Ovary (tissue), 9 donors: Measurements from ENCODE around the gene RNF208. TPM values are rescaled to one million over a fixed set of nuclear protein-coding genes. Genes with fewer than 3 reads are reported as not detected.

Experiments used
- DNase-seq, 5 donors: peaks; one replicate each; pipeline ENCODE4 v3.0.0-alpha.2; 2019 to 2020
- H3K27ac ChIP-seq, 2 donors: fragments of 200-600 bp; one replicate each; pipeline versions ENCODE4 v1.5.1 to v1.8.0; 2019 to 2022
- H3K27me3 ChIP-seq: fragments of 200-600 bp; one replicate; pipeline ENCODE4 v1.8.0; 2022
- H3K36me3 ChIP-seq: fragments of 200-600 bp; sonication (generic); one replicate; pipeline ENCODE4 v1.5.1; 2019
- H3K4me1 ChIP-seq: one replicate; pipeline ENCODE4 v1.8.1; 2013; ENCODE audit warnings: mild to moderate bottlenecking, moderate library complexity; ENCODE audit not compliant: insufficient read depth
- H3K4me3 ChIP-seq: fragments of 200-600 bp; sonication (generic); one replicate; pipeline ENCODE4 v1.5.1; 2017
- H3K9me3 ChIP-seq, 2 donors: fragments of 200-600 bp in 1 of 2; sonication (generic) in 1 of 2; one replicate each; pipeline versions ENCODE4 v1.5.1 to v1.8.1; 2013 to 2019; ENCODE audit warnings: mild to moderate bottlenecking in 1 of 2, moderate library complexity in 1 of 2
- EP300 ChIP-seq: sonication (generic); formaldehyde crosslinking; IDR thresholded peaks from one replicate; pipeline ENCODE4 v1.6.1; 2017; ENCODE audit warnings: antibody characterized with exemption
- POLR2A ChIP-seq: fragments of 450-650 bp; IDR thresholded peaks from one replicate; pipeline ENCODE4 v1.6.1; 2017; ENCODE audit warnings: antibody characterized with exemption, mild to moderate bottlenecking, moderate library complexity
- WGBS, 3 donors: extraction: QIAGEN DNeasy Blood & Tissue Kit in 1 of 3; methylation state at CpG; one replicate each; pipeline versions ENCODE4 v1.1.5 to v1.1.7; 2013 to 2017; 5-methylcytosine and 5-hydroxymethylcytosine counted together
- intact Hi-C, 4 donors: fragments of 100-400 bp; cut with DNase I; formaldehyde crosslinking; loops; one replicate each; pipeline versions ENCODE4 v1.11.0 to v1.15.1; 2022 to 2023
- polyA plus RNA-seq, 2 donors: library from polyadenylated mRNA; stranded (reverse); fragments of 200-250 nt in 1 of 2; fragments of 350-450 nt in 1 of 2; fragmentation: Illumina TruSeq in 1 of 2; extraction: RNeasy Lipid Tissue Mini Kit (QIAGEN cat#74804) in 1 of 2; gene quantifications; one replicate each; pipeline ENCODE4 v1.2.3, GENCODE V29; 2013 to 2014
- total RNA-seq, 7 donors: library from RNA; depleted of rRNA in 2 of 7; stranded (reverse); fragments of >200 nt in 2 of 7; fragmentation: NEBNext Ultra II Directional in 3 of 7; extraction: Animal tissue kit (Norgen Biotek cat#: 25700) in 3 of 7; gene quantifications; one replicate each; pipeline versions ENCODE4 v1.1.0 to v1.2.4, GENCODE V29; 2016 to 2023
- TF ChIP-seq, protein P1 (sequence below), 3 donors: fragments of 450-650 bp in 2 of 3; fragments of 200-600 bp in 1 of 3; IDR thresholded peaks; one replicate each; pipeline versions ENCODE4 v1.5.1 to v1.8.0; 2016 to 2022; ENCODE audit warnings: antibody characterized with exemption in 3 of 3, mild to moderate bottlenecking in 1 of 3
- donor health status: DM: no; HTN: no; CAD: no; lungs with moderate emphysema.
- donor health status: DM: no; HTN: no; CAD: no.
- donor health status: Bipolar disorder and iron deficiency.
- donor health status: DM: yes; HTN: yes; CAD: no.
- donor health status: DM: no; HTN: no; CAD: no.
- donor health status: DM: yes; HTN: yes; CAD: no.

Gene RNF208
- total and polyA plus RNA-seq, 9 donors: 0.92 to 6.5 (median 3.1) TPM; not detected in 2

DNA sequence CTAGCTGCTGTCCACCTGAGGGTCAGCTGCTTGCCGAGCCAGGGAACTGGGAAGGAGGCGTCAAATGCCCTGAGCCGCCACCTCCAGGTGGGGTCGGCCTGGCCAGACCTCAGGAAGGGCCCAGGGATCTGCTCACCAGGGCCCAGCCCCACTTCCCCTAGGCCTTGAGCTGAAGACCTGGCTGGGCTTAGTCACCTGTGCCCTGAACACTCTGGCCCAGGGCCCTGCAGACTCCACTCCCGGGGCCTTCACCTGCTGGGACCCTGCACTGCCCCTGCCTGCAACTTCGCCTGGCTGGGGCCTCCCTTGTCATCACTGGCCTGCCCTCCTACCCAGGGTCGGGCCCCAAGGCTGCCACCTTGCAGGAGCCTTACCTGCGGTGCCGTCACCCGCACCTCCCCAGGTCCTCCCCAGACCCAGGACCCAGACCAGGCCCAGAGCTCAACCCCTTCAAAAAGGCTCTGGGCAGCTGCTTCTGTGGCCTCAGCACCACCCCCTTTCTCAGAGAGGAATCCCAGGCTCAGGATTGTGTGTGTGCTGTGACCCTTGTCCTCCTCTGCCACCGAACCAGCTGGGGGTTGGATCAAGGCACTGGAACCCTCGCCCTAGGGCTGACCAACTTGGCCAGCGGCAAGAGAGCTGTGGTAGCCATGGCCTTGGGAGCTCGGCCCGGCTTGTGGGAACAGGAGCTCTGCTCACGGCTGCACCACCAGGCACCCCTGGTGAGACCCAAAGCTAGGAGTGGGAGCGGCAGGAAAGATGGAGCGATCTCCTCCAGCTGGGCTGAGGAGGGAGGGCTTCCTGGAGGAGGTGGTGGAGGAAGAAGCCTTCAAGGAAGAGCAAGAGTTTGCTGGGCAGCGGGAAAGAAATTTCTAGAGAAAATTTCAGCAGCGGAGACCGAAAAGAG, 31.9 kb upstream of the RNF208 start:
- Histone ChIP-seq H3K36me3 (no peaks in the 10 kb centered on the region), H3K4me3 (peak overlapping the region; percentile 71), H3K4me1 (peaks cover 15% of the 10 kb centered on the region), H3K27ac (no peak overlapping the region), H3K27me3 (no peaks in the 10 kb centered on the region), H3K9me3 (no peaks in the 10 kb centered on the region)
- no peak for DNase-seq
- intact Hi-C loops: no loop called here
- TF ChIP-seq POLR2A: no peak
- no peak for TF ChIP-seq EP300
- TF ChIP-seq, protein P1, sequence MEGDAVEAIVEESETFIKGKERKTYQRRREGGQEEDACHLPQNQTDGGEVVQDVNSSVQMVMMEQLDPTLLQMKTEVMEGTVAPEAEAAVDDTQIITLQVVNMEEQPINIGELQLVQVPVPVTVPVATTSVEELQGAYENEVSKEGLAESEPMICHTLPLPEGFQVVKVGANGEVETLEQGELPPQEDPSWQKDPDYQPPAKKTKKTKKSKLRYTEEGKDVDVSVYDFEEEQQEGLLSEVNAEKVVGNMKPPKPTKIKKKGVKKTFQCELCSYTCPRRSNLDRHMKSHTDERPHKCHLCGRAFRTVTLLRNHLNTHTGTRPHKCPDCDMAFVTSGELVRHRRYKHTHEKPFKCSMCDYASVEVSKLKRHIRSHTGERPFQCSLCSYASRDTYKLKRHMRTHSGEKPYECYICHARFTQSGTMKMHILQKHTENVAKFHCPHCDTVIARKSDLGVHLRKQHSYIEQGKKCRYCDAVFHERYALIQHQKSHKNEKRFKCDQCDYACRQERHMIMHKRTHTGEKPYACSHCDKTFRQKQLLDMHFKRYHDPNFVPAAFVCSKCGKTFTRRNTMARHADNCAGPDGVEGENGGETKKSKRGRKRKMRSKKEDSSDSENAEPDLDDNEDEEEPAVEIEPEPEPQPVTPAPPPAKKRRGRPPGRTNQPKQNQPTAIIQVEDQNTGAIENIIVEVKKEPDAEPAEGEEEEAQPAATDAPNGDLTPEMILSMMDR (IDR thresholded peaks at IDR 0.05): no peak
- 44 to 49% (median 44%) methylated on average over 20 to 21 of the region's 21 CpGs for WGBS, 3 donors

DNA sequence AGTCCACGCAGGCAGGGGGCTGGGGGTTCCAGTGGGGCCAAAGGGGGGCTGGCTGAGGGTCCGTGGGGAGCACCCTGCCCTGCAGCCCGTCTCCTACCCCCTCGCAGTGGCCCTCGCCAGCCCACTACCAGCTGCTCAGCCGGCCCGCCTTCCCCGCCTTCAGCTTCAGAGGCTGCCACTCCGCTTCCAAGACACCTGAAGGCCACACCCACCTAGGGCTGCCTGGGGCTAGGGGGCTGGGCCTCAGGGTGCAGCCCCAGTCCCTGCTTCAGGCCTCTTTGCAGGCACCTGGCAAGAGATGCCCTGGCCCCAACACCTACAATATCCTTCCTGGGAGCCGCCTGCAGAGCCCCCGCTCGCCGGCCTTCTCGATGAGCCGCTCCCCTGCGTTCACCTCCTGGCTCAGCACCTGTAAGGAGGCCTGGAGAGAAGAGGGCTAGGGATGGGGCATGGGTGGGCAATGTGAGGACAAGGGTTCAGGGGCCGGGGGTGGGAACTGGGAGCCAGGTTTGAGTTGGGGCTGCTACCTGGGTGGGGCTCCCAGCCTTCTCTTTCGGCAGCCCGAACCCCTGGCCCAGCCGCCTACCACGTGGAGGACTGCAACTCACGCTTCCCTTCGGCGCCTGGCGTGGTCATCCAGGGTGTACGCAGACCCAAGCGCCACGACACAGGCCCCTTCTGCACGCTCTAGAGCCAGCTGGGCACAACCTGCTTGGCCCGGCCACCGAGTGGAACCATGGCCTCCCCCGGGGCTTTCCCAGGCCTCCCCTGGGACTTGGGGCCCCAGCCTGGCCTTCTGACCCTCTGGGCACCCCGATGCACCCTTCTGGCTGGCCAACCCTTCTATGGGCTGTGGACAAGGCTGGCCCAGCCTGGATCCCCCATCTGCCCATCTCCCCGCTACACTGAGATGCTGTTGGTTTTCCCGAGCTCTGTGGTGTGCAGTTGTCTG, 30.8 kb upstream of the RNF208 start:
- intact Hi-C loops: no loop called here

DNA sequence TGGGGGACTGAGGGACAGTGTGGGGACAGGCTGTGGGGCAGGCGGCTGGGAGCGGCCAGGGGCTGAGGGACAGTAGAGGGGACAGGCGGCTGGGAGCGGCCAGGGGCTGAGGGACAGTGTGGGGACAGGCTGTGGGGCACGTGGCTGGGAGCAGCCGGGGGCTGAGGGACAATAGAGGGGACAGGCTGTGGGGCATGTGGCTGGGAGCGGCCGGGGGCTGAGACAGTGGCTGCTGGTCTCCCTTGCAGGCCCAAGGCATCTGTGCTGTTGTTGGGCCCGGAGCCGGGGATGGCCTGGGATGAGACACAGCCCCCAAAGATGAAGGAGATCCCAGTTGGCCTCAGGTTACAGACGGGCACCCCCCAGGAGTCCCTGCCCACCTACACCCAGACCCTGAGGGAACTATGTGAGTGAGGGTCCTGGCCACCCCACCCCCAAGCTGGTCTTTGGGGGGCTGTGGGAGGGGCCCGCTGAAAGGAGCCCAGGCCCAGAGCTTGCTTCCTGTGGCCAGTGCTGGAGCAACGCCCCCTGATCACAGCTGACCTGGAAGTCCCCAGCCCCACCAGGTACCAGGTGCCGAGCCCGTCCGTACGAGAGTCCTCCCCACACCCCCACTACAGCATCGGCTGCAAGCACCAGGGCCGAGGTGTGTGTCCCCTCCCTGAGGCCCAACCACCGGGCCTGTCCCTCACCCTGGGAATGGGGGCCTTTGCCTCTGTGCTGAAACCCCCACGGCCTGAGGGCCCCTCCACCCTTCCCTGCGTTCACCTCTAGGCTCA, 29.6 kb upstream of the RNF208 start:
- H3K36me3 ChIP-seq: no peaks in the 10 kb centered on the region
- H3K4me1 ChIP-seq: peaks cover 15% of the 10 kb centered on the region
- no peak overlapping the region for H3K27ac ChIP-seq
- no peak for DNase-seq
- 82 to 87% (median 86%) methylated on average over 21 to 22 of the region's 22 CpGs for WGBS, 3 donors
- intact Hi-C loops: no loop called here
- no peaks in the 10 kb centered on the region for H3K27me3 ChIP-seq
- H3K9me3 ChIP-seq: no peaks in the 10 kb centered on the region
- TF ChIP-seq EP300 (no peak), POLR2A (no peak)
- TF ChIP-seq, protein P1 (IDR thresholded peaks at IDR 0.05): no peak
- no peak overlapping the region for H3K4me3 ChIP-seq

More for the DNA sequence above, 30.8 kb upstream of the RNF208 start:
- Histone ChIP-seq H3K27me3 (no peaks in the 10 kb centered on the region), H3K4me3 (no peak overlapping the region), H3K4me1 (peaks cover 15% of the 10 kb centered on the region), H3K9me3 (no peaks in the 10 kb centered on the region), H3K36me3 (no peaks in the 10 kb centered on the region), H3K27ac (no peak overlapping the region)
- 83 to 90% (median 85%) methylated on average over 33 to 35 of the region's 35 CpGs for WGBS, 3 donors
- TF ChIP-seq, protein P1 (IDR thresholded peaks at IDR 0.05): no peak
- TF ChIP-seq POLR2A: no peak
- no peak for TF ChIP-seq EP300
- DNase-seq: no peak

DNA sequence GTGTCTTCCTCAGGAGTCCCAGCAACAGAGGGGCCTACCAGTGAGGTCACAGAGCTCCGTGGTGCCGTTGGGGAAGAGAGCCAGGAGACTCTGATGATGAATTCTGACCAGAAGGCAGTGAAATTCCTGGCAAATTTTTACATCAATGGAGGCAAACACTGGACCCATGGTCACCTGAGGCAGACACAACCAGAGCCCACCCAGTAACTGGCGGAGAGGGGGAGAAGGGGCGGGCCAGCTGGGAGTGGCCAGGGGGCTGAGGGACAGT, 29.1 kb upstream of the RNF208 start, which contains the start of gene STPG3:
Gene STPG3, plus strand, starts transcription at position 93 of the 268 bp plus-strand sequence. Its CDS starts 1 bp downstream, at position 94.
- 40 to 61% (median 57%) methylated on average over 4 of the region's 4 CpGs for WGBS, 3 donors
- intact Hi-C loops: no loop called here
- Histone ChIP-seq H3K4me1 (peaks cover 9% of the 10 kb centered on the region), H3K27me3 (no peaks in the 10 kb centered on the region), H3K4me3 (no peak within 1 kb of the TSS), H3K9me3 (no peaks in the 10 kb centered on the region), H3K27ac (no peak within 1 kb of the TSS), H3K36me3 (no peaks in the 10 kb centered on the region)
- TF ChIP-seq, protein P1 (IDR thresholded peaks at IDR 0.05): no peak
- no peak for TF ChIP-seq POLR2A
- TF ChIP-seq EP300: no peak
- no peak for DNase-seq
